Measurements from ENCODE around the gene GJD3.

Gene GJD3

DNA sequence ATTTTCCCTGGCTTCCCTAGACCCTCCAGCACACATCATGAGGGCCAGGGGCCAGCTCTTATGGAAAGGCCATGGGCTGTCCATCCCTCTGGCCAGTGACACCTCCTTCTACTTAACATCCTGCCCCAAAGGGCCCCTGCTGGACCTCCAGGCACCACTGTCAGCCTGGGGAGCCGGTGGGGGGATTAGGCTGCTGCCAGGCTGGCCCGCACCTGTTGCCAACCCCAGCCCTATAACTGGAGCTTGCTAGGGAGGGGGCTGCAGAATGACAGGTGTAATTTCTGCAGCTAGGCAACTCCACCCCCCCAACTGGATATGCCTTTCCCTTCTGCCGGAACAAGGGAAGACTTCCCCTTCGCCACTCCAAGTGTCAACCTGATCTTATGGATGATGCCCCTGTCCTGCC lies 43.0 kb downstream of the GJD3 start:
- no peak for DNase-seq

DNA sequence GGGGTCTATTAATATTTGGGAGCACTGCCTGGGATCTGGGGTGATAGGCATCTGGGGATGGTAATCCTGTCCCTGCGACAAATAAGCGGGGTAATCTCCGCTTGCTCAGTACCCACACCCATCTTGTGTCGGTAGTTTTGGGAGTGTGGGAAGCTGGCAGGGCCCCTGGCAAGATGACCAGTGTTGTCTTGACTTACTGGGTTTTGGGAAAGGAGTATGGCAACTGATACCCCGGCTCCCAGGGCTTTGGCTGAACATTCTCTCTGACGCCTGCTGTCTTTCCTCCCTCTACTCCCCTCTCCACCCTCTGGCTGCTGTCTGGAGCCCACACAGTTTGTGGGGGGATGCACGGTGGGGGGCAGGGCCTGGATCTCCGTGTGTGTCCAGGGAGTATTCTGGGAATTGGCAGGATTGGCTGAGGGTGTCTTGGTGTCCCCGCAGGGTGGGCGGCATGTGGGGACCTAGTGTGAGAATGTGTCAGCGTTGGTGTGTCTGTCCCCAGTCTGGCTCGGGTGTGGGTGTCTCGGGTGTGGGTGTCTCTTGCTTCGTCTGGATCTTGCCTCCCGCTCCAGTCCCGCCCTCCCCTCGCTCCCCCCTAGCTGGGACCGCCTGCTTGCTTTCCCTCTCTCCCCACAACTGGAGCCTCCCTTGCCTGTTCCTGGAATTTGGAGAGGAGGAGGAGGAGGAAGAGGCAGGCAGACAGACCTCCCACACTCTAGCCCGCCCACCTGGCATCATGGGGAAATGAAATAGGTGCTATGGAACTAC lies 43.6 kb downstream of the GJD3 start:
- no peak for DNase-seq

GRCh38 chr17:40319651-40320540 lies 44.6 kb downstream of the GJD3 start:
- DNase-seq, result no peak

DNA sequence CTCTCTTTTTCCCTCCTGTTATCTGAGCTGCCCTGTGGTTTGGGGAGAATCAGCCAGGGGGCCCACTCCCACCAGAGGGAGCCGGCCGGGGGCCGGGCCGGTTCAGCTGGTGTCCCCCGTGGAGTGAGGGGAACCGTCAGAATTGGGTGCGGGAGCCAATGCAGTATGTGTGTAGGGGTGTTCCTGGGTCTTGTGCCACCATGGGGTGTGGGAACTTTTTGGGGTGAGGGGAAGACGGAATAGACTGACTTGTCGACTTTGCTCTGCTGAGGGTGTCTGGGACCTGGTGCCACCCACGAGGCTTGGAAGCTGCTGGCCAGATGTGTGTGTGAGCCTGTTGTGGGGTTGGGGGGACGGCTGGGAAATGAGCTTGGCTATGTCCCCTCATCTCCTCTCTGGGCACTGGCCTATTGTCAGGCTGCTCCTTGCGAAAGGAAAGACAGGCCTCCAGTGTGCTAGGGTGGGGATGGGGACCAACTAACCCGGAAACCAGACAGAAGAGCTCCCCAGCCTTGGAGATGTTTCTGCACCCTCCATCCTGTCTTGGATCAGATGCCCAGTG lies 45.6 kb downstream of the GJD3 start:
- DNase-seq, result no peak

- DNase-seq, result peak; percentile 82
Observed at GRCh38 chr17:40317880-40318829, 46.4 kb downstream of the GJD3 start.

DNA sequence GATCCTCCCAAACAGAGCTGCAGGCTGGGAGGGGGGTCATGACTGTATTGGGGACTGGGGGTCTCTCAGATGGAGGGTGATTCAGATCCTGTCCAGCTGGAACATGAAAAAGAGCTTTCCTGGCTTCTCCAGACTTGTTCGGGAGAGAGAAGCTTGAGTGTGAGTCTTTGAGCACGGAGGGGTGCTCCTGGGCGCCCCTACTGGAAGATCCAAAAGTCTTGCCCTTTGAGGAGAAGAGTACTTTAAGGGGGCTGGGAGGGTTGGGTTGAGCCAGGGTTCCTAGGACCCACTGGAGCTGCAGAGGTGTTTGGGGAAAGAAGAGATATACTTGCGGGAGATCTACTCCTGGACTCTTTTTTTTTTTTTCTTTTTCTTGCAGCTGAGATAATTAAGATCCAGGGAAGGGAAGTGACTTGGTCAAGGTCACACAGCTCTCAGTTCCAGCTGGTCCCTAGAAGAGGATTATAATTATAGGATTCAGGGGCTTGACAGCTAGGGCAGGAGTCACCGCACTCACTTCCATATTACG lies 47.1 kb downstream of the GJD3 start:
- DNase-seq, result no peak

DNA sequence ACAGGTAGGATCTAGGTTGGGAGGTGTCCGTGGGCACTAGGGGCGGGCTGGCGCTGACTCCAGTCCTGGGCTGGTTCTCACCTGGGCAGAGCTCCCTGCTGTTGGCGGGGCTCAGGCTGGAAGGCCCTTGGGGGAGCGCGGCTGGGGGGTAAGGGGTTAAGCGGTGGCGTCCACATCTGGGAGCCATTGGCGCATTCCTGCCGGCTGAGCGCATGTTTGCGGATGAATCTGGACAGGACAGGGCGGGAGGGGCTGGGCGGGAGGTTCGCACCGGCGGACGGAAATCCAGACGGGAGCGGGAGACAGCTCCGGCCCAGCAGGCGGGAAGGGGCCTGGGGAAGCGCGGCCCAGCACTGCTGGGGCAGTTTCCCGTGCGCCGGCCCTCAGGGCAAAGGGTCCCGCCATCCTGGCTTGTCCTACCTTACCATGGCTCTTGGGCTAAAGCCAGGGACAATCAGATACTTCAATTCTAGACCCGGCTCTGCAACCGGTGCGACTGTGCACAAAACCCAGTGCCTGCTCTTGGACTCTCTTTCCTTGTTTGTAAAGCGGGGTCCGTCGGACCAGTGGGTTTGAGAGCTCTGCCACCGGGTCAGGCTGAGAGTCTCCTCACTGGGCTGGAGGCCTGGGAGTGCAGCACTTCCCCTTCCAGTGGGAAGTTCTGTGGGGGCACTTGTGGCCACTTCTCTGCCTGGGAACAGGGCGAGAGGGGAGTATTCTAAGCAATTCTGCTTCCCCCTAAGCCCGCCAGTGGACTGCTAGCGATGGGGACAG lies 47.8 kb downstream of the GJD3 start:
- DNase-seq, result no peak

DNA sequence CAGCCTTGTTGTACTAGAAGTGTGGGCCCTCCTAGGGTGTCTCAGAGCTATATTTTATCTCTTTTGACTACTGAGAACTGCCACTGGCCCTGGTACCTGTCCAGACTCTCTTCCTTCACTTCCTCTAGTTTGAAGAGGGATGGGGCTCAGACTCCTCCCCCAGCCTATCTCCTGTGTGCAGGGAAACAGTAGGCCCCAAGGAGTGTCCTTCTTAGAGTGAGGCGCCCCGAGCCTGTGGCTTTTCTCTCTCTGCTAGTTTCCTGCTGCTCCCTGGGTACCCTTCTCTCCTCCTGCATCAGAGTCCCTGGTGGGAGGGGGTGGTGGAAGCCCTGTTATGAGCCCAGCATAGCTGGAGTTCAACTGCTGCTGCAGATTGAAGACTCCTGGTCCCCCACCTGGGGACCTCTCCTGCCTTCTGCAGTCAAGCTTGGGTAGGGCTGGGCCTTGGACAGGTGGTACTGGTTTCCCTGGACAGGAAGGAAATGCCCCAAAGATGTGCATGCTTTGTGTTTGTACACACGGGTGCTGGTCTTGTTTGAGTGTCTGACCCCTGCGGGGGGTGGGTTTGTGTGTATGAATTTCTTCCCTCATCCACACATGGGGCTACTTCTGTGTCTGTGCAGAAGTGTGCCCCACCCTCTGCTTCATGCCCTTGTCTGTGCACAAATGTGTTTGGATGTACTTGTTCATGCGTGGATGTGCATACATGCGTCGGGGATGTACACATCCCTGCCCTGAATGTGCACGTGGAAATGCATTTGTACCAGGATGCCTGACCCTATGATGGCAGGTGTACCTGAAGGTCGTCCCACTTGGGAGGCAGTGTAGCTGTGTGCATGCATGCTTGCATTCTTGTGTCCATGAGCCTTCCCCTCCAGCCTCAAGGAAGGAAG lies 48.6 kb downstream of the GJD3 start:
- no peak for DNase-seq

DNA sequence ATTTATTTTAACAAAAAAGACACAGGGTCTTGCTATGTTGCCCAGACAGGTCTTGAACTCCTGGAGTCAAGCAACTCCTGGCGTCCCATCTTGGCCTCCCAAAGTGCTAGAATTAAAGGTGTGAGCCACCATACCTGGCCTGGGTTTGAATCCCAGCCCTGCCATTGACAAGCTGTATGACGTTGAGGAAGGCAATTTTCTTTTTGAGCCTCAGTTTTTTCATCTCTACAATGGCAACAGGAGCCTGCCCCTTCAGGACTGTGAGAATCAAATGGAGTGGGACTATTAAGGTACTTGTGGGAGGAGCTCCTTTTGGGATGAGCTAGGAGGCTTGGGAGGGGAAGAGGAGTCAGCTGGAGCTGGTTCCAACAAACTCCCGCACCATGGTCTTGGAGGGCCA lies 49.3 kb downstream of the GJD3 start:
- DNase-seq, result no peak

- DNase-seq, result peak; percentile 62
Observed at GRCh38 chr17:40314584-40314956, 50.0 kb downstream of the GJD3 start.

DNA sequence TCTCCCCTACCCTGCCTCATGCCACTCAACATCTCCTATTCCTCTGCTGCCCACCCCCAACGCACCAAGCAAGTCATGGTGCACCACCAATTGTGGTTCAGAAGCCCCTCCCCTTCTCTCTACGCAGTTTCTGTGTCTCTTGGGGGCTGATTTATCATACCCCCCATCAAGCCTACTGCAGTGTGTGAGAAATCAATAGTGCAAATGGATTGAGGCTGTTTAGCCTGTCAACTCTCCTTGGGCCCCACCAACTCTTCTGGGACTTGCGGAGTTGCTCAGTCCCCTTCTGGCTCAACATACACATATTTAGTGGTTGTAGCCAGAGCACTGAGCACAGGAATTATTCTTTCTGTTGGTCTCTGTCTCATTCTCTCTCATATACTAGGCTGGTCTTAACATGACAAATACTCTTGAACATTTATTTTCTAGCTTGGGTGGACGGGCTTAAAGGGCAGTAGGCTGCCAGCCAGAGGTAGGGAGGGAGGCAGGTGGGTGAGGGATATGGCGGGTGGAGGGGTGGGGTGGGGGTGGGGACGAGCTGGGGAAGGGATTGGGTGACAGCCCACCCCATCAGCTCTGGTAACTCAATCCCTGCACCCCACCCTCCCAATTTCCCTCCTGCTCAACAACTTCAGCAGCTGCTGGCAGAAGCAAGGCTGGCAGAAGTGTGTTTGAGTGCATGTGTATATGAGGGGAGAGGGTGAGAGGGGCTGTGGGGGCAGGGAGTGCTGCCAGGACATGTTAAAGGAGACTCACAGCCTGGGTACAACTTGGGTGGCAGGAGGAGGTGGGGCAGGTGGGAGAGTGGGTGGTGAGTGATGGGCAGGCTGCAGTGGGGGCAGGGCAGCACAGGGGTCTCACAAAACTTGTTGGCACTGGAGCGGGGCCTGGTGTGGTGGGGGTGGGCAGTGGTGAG lies 50.6 kb downstream of the GJD3 start:
- DNase-seq, result no peak

Data from NCI-H446 treated with DMSO at 0.1 percent for 48 hours (cell line).